OCI-LY3 (cell line): Measurements from ENCODE around the gene MAP3K4.
A peak's percentile ranks its signal among the peaks of the same experiment; 100 is the strongest.
"Not testable (repeated sequence)": the region's sequence is repeated elsewhere in the genome, so short reads cannot be mapped to it uniquely, and the experiment has no call there.

Experiments used
- H2AFZ ChIP-seq: fragments of 200-600, 300-600 bp; shearing (Covaris generic); 2 replicates; pipeline ENCODE4 v1.6.0; 2014; ENCODE audit warnings: antibody characterized with exemption, low read depth, low read length
- H3K27ac ChIP-seq: fragments of 200-600, 300-600 bp; sonication (generic); 2 replicates; pipeline ENCODE4 v1.5.1; 2014; ENCODE audit warnings: mild to moderate bottlenecking, low read length, moderate library complexity, mixed read lengths
- H3K27me3 ChIP-seq: fragments of 200-600, 300-600 bp; sonication (generic); 2 replicates; pipeline ENCODE4 v1.6.1; 2014; ENCODE audit warnings: low read depth, low read length, mixed read lengths
- H3K36me3 ChIP-seq: fragments of 200-600, 300-600 bp; sonication (generic); replicated peaks from 2 replicates; pipeline ENCODE3; 2014; ENCODE audit warnings: low read depth, low read length, mixed read lengths
- H3K4me1 ChIP-seq: fragments of 300-600, 200-600 bp; sonication (generic); 2 replicates; pipeline ENCODE4 v1.6.1; 2014; ENCODE audit warnings: low read length, mixed read lengths
- H3K4me2 ChIP-seq: fragments of 200-600, 300-600 bp; sonication (generic); 2 replicates; pipeline ENCODE4 v1.6.1; 2014; ENCODE audit warnings: low read length, mixed read lengths
- H3K4me3 ChIP-seq: fragments of 300-600, 200-600 bp; sonication (generic); 2 replicates; pipeline ENCODE4 v1.5.1; 2014; ENCODE audit warnings: antibody characterized with exemption, mild to moderate bottlenecking, low read length, moderate library complexity
- H3K79me2 ChIP-seq: fragments of 300-600, 200-600 bp; shearing (Covaris generic); 2 replicates; pipeline ENCODE4 v1.6.1; 2014; ENCODE audit warnings: mild to moderate bottlenecking, low read length, mixed read lengths
- H3K9ac ChIP-seq: fragments of 300-600, 200-600 bp; shearing (Covaris generic); 2 replicates; pipeline ENCODE4 v1.6.0; 2014; ENCODE audit warnings: mild to moderate bottlenecking, low read length, moderate library complexity
- H3K9me3 ChIP-seq: fragments of 200-600, 300-600 bp; shearing (Covaris generic); 2 replicates; pipeline ENCODE4 v1.6.1; 2014; ENCODE audit warnings: low read length, mixed read lengths; ENCODE audit not compliant: insufficient read depth
- H4K20me1 ChIP-seq: fragments of 200-600, 300-600 bp; sonication (generic); 2 replicates; pipeline ENCODE4 v1.6.1; 2016; ENCODE audit warnings: low read length, mixed read lengths; ENCODE audit not compliant: insufficient read depth
- EZH2phosphoT487 ChIP-seq: fragments of 200-600 bp; shearing (Covaris generic); IDR thresholded peaks from 2 replicates; pipeline ENCODE4 v1.6.1; 2018; ENCODE audit warnings: antibody characterized with exemption, mixed run types, low read depth
- TF ChIP-seq, protein P1 (sequence below): fragments of 200-600, 300-600 bp; sonication (generic); IDR thresholded peaks from 2 replicates; pipeline ENCODE4 v1.5.1; 2014; ENCODE audit warnings: antibody characterized with exemption, low read length, low read depth

The MAP3K4 gene

DNA sequence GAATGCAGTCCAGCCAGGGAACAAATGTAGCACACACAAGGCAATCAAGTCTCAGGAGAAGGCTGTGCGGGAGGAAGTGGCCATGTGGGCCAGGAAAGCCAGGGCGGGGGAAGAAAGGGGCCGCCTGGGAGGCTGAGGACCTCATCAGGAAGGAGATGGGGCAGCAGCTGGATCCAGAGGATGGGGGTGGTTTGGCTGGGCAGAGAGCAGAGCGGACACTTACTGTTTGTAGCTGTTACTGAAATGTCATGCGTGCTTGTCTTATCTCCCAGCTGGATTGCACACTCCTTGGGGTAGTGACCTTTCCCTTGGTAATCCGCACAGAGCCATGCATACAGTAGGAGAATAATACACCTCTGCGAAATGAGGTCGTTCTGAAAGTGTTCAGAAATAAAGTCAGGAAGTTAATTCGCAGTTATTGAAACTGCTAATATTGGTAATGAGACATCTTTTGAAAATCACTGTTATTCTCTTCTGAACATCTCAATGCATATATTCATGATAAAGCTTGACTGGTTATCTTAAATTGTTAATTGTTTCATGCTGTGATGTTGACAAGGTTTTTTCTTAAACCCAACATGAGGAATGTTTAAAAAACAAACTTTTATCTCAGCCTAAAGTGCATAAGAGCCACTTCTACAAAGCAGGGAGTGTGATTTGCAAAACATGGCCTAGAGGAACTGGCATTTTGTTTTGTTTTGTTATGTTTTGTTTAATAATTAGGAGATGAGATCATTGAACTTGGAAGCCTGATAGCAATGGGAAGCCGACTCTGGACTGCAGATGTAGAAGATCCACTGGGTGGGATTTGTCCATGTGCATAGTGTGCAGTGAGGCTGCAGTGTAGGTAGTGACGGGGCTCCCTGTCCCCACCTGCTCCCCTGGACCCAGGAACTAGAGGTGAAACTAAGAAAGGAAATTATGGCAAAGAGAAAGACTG, 18.0 kb upstream of the MAP3K4 start:
- TF ChIP-seq, protein P1, sequence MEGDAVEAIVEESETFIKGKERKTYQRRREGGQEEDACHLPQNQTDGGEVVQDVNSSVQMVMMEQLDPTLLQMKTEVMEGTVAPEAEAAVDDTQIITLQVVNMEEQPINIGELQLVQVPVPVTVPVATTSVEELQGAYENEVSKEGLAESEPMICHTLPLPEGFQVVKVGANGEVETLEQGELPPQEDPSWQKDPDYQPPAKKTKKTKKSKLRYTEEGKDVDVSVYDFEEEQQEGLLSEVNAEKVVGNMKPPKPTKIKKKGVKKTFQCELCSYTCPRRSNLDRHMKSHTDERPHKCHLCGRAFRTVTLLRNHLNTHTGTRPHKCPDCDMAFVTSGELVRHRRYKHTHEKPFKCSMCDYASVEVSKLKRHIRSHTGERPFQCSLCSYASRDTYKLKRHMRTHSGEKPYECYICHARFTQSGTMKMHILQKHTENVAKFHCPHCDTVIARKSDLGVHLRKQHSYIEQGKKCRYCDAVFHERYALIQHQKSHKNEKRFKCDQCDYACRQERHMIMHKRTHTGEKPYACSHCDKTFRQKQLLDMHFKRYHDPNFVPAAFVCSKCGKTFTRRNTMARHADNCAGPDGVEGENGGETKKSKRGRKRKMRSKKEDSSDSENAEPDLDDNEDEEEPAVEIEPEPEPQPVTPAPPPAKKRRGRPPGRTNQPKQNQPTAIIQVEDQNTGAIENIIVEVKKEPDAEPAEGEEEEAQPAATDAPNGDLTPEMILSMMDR, result no peak
- TF ChIP-seq EZH2phosphoT487, result no peak
- no peak overlapping the region for H3K4me3 ChIP-seq
- no peak overlapping the region for H3K9ac ChIP-seq
- peaks cover 24% of the 10 kb centered on the region for H3K4me1 ChIP-seq
- H4K20me1 ChIP-seq, result no peaks in the 10 kb centered on the region
- no peaks in the 10 kb centered on the region for H3K27me3 ChIP-seq
- H3K27ac ChIP-seq, result no peak overlapping the region
- no peaks in the 10 kb centered on the region for H3K9me3 ChIP-seq
- no peak overlapping the region for H3K4me2 ChIP-seq
- no peak overlapping the region for H2AFZ ChIP-seq
- H3K79me2 ChIP-seq, result no peaks in the 10 kb centered on the region
- no peaks in the 10 kb centered on the region for H3K36me3 ChIP-seq

DNA sequence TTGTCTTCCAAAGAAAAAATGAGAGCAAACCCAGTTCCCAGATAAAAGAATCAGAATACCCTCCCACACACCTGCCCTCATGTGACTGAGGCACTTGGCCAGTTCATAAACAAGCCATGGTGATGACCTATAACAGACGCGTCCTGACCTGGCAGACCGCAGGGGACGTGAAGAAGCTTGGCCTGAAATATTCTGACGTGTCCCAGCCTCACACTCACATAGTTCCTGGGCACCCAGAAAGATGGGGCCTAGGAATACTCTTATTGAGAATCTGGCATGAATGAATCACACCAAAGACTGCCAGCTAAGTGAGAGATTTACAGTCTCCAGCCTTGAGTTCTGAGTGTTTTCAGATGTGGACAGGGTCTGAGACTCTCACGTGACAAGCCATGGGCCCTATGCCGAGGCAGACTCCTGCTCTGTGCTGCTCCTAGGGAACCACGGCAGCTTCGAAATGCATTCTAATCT, 17.2 kb upstream of the MAP3K4 start:
- H3K4me2 ChIP-seq, result no peak overlapping the region
- H3K79me2 ChIP-seq, result no peaks in the 10 kb centered on the region
- no peak for TF ChIP-seq EZH2phosphoT487
- no peaks in the 10 kb centered on the region for H4K20me1 ChIP-seq
- H3K9ac ChIP-seq, result no peak overlapping the region
- no peak overlapping the region for H3K4me3 ChIP-seq
- H3K9me3 ChIP-seq, result no peaks in the 10 kb centered on the region
- no peak overlapping the region for H2AFZ ChIP-seq
- no peaks in the 10 kb centered on the region for H3K36me3 ChIP-seq
- H3K27ac ChIP-seq, result no peak overlapping the region
- peaks cover 24% of the 10 kb centered on the region for H3K4me1 ChIP-seq
- H3K27me3 ChIP-seq, result no peaks in the 10 kb centered on the region

DNA sequence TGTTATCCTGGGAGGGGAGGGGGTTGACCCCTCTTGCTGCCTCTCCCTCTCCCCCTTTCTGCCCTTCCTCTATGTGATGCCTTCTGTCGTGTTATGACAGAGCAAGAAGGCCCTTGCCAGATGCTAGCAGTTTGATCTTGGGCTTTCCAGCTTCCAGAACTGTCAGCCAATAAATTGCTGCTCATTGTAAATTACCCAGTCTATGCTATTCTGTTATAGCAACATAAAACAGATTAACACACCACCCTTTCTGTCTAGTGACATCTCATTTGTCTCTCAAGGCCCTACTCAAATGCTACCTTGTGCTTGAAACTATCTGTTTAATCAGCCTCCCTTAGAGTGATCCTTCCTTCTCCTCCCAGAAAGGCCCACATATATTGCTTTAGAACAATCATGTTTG, 16.4 kb upstream of the MAP3K4 start:
- H3K4me3 ChIP-seq, result no peak overlapping the region
- no peaks in the 10 kb centered on the region for H3K9me3 ChIP-seq
- H3K9ac ChIP-seq, result no peak overlapping the region
- H3K27me3 ChIP-seq, result no peaks in the 10 kb centered on the region
- TF ChIP-seq EZH2phosphoT487, result no peak
- TF ChIP-seq, protein P1, result no peak
- peaks cover 24% of the 10 kb centered on the region for H3K4me1 ChIP-seq
- H2AFZ ChIP-seq, result peak overlapping the region; percentile 53; the same call in 1 of the 2 replicates
- H3K4me2 ChIP-seq, result no peak overlapping the region
- no peaks in the 10 kb centered on the region for H3K79me2 ChIP-seq
- H3K27ac ChIP-seq, result no peak overlapping the region
- H4K20me1 ChIP-seq, result no peaks in the 10 kb centered on the region
- H3K36me3 ChIP-seq, result no peaks in the 10 kb centered on the region

DNA sequence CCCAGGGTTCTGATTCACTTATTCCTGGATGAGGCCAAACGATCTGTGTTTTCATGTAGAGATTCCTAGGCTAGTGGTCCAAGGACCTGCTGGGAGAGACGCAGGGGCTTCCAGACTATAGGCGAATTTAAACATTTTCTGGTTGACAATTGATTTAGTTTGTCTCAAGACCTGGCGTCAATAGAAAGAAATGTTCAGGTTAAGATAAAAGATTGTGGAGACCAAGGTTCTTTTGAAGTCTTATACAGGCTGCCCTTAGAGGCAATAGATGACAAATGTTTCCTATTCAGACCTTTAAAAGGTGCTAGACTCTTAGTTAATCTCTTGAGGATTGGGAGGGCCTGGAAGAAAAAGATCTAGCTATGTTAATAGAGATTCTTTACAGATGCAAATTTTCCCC, 15.6 kb upstream of the MAP3K4 start:
- H3K36me3 ChIP-seq, H3K27me3 ChIP-seq, H3K79me2 ChIP-seq, H2AFZ ChIP-seq, H3K9me3 ChIP-seq, H3K4me2 ChIP-seq, H3K4me3 ChIP-seq, H4K20me1 ChIP-seq, H3K27ac ChIP-seq, H3K9ac ChIP-seq: not testable (repeated sequence)
- H3K4me1 ChIP-seq, result peaks cover 24% of the 10 kb centered on the region

DNA sequence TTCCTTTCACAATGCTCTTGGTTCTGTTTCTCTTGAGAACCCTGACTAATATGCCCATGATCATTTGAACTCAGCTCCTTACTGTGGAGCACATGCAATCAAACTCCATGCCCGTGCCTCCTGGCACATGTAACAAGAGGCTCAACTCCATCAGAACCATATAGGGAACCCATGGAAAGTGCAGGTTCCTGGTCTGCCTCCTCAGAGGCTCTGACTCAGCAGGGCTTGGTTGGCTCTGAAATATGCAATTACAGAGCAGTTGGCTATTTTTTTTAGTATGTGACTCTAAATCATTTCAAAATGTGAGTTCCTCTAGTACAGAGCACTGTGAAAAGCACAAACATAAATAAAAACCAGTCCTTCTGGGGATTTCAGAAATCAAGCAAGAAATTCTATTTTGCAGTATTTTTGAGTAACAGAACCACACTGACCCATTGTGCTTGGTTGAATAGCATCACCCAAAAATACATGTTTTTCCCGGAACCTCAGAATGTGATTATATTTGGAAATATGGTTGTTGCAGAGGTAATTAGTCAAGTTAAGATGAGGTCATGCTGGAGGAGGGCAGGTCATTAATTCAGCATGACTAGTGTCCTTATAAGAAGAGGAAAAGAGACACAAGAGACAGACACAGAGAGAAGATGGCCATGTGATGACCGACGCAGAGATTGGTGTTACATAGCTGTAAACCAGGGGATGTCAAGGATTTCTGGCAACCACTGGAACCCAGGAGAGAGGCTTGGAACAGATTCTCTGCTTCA, 13.2 kb upstream of the MAP3K4 start:
- no peak overlapping the region for H3K9ac ChIP-seq
- H3K36me3 ChIP-seq, result no peaks in the 10 kb centered on the region
- no peaks in the 10 kb centered on the region for H3K27me3 ChIP-seq

More for the DNA sequence above, 13.2 kb upstream of the MAP3K4 start:
- Histone ChIP-seq H3K27ac (no peak overlapping the region), H3K79me2 (no peaks in the 10 kb centered on the region), H3K9me3 (no peaks in the 10 kb centered on the region), H3K4me3 (no peak overlapping the region), H2AFZ (no peak overlapping the region), H4K20me1 (no peaks in the 10 kb centered on the region), H3K4me2 (no peak overlapping the region), H3K4me1 (peaks cover 11% of the 10 kb centered on the region)
- TF ChIP-seq, protein P1, result no peak
- TF ChIP-seq EZH2phosphoT487, result no peak
